GM12864 (cell line): ENCODE data around the gene MBL2.

Experiments used
- DNase-seq: peaks from one replicate; pipeline ENCODE4 v3.0.0-alpha.2; 2011; ENCODE audit warnings: low read depth
- H3K4me3 ChIP-seq: 2 replicates; pipeline ENCODE4 v1.5.1; 2011; ENCODE audit warnings: mild to moderate bottlenecking, low read depth, low read length, control low read depth
- CTCF ChIP-seq: IDR thresholded peaks from 2 replicates; pipeline ENCODE4 v1.5.1; 2011; ENCODE audit warnings: low read depth, mild to moderate bottlenecking, moderate library complexity, low read length, control low read depth, inconsistent platforms; ENCODE audit errors: missing control alignments

The MBL2 gene

GRCh38 chr10:52805414-52806285 lies 33.1 kb upstream of the MBL2 start:
- no peak for DNase-seq
- no peak for TF ChIP-seq CTCF
- no peak overlapping the region for H3K4me3 ChIP-seq

- DNase-seq: no peak
- no peak overlapping the region for H3K4me3 ChIP-seq
- no peak for TF ChIP-seq CTCF
Observed at GRCh38 chr10:52801947-52802346, 29.4 kb upstream of the MBL2 start.

- no peak for DNase-seq
- TF ChIP-seq CTCF: no peak
- H3K4me3 ChIP-seq: no peak overlapping the region
Observed at GRCh38 chr10:52786098-52786497, 13.5 kb upstream of the MBL2 start.

- no peak for TF ChIP-seq CTCF
- no peak overlapping the region for H3K4me3 ChIP-seq
Observed at GRCh38 chr10:52785418-52785817, 12.8 kb upstream of the MBL2 start.

GRCh38 chr10:52783726-52784125 lies 11.1 kb upstream of the MBL2 start:
- TF ChIP-seq CTCF: no peak
- H3K4me3 ChIP-seq: no peak overlapping the region
- DNase-seq: no peak

More at GRCh38 chr10:52785418-52785817, 12.8 kb upstream of the MBL2 start:
- DNase-seq: no peak

- no peak overlapping the region for H3K4me3 ChIP-seq
- no peak for TF ChIP-seq CTCF
- DNase-seq: no peak
Observed at GRCh38 chr10:52782554-52782953, 10.0 kb upstream of the MBL2 start.
